Suppressor macrophage treated with lipopolysaccharide for 1 hour (primary cell): ENCODE results near the gene TXNRD1.
"Not testable (repeated sequence)": the region's sequence is repeated elsewhere in the genome, so short reads cannot be mapped to it uniquely, and the experiment has no call there.

Source experiments
- DNase-seq, 3 donors: peaks; one replicate each; pipeline ENCODE4 v3.0.0-alpha.2; 2020 to 2022

Gene TXNRD1

GRCh38 chr12:104306376-104306775 is 90.8 kb downstream of the TXNRD1 start:
- no peak for DNase-seq

DNA sequence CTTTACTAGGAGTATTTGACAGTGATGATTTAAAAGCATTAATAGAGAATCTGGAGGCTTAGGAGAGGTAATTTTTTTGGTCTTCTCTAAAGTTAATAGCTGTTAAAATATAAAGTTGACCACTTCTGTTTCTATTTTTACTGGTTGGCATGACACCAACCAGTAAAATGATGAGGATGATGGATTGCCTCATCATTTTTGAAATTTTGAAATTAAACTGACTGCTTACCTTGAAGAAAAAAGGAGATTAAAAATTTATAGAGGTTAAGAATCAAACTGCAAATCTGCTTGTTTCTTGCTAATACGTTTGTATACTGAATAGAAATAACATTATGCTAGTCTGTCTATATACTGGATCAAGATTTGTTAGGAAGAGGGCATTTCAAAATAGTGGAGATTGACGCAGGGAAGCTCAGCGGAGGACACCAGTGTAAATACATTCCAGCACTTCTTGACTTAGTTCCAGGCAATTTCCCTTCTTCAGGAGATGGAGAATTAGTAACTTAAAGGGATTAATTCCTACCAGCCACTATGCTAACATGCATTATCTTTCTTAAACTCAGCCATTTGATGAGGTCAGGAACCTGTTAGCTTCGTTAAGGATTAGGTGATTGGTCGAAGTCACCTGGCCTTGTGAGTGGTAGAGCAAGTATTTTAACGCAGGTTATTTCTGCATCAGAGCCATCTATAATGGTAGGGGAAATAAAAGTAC is 91.5 kb downstream of the TXNRD1 start:
- no peak for DNase-seq

DNA sequence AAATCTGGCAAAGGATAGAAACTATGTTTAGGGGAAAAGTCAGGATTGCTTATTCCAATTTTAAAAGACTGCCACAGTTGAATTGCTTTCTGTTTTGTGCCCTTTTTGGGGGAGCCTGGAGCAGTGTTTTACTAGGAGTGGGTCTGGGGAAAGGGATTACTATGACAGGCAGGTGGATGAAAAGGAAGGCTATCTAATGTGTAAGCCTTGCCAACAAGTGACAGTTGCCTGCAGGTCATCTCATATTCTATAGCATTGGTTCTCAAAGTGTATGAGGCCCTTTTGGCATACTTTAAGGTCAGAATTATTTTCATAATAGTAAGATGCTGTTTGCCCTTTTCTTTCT is 92.0 kb downstream of the TXNRD1 start:
- no peak for DNase-seq

DNA sequence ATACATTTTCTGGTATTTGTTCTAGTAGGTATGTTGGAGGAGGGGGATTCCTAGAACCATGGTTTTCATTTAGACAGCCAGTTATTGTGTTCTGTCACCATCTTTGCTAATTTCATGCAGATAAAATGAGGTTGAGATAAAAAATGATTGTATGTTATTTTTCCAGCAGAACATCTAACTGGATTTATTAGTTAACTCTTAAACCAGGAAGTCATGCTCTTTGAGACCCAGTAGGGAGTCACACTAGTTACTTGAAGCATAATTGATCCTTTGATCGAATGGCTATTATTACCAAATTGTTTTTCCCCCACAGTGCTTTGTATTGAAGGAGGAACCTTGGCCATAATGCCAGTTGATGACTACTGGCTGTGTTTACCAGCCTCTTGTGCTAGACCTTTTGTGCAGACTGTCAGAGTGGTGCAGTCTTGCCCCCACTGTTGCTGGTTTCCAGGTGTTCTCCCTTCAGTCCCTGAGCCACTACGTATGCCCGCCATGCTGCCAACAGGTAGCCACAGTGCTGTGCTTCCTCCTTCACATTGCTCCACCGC is 93.9 kb downstream of the TXNRD1 start:
- DNase-seq: no peak

DNA sequence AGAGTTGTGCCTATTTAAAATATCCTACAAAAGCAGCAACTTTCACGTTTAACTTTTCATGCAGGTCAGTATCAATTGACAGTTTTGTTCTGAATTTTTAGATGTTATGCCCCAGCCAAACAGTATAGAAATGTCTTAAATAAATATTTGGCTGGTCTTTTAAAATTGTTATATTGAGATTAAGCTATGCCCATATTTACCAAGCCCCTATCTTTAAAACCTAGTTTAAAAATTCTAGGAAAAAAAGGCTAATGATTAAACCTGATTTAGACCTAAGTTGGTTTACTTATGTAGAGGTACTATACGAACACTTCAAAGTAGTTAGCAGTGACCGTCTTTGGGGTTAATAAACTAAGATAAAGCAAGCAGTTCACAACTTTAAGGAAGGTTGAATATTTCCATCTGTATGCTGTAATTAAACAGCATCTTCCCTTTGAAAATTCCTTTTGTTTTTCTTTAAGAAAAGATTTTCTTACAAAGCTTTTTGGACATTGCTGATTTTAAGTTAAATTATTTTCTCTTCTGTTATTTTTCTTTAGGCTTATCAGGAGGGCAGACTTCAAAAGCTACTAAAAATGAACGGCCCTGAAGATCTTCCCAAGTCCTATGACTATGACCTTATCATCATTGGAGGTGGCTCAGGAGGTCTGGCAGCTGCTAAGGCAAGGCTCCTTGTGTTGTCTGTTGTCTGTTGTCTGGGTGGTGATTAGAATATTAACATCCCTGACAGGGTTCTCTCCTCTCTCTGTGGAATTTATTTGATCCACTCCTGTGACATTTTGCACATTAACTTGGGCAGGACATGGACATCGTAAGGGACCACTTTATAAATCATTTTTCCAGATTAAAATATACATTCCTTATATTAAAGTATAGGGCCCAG is 95.4 kb downstream of the TXNRD1 start:
- no peak for DNase-seq

GRCh38 chr12:104312202-104312601 is 96.6 kb downstream of the TXNRD1 start:
- no peak for DNase-seq

- DNase-seq: no peak
Measured at GRCh38 chr12:104312654-104313053, 97.1 kb downstream of the TXNRD1 start.

DNA sequence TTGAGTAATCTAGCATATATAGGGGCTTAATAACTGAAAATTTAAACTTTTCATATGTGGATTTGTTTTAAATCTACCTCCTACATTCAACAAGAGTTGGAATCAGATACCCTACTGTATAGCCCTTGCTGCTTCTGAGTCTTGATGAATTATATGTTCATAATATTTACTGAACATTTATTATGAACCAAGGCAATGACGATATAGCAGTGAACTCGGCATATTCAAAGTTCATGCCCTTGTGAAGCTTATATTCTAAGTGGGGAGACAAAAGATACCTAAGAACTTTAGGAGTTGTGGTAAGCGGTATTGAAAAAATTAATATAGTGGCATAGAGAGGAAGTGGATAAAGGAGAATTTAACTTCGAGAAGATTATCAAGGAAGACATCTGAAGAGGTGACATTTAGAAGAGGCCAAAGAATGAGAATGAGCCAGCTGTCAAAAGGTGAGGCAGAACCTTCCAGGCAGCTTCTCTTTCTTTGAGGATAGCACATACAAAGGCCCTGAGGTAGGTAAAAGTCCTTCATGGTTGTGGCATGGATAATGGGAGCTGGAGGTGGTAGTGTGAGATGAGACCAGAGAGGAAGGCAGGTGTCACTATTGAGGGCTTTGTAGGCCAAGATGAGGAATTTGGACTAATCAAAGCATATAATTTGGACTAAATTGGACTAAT is 98.1 kb downstream of the TXNRD1 start:
- no peak for DNase-seq

- DNase-seq: peak; percentile 41 to 74 (median 73)
Measured at GRCh38 chr12:104314242-104314614, 98.6 kb downstream of the TXNRD1 start.

DNA sequence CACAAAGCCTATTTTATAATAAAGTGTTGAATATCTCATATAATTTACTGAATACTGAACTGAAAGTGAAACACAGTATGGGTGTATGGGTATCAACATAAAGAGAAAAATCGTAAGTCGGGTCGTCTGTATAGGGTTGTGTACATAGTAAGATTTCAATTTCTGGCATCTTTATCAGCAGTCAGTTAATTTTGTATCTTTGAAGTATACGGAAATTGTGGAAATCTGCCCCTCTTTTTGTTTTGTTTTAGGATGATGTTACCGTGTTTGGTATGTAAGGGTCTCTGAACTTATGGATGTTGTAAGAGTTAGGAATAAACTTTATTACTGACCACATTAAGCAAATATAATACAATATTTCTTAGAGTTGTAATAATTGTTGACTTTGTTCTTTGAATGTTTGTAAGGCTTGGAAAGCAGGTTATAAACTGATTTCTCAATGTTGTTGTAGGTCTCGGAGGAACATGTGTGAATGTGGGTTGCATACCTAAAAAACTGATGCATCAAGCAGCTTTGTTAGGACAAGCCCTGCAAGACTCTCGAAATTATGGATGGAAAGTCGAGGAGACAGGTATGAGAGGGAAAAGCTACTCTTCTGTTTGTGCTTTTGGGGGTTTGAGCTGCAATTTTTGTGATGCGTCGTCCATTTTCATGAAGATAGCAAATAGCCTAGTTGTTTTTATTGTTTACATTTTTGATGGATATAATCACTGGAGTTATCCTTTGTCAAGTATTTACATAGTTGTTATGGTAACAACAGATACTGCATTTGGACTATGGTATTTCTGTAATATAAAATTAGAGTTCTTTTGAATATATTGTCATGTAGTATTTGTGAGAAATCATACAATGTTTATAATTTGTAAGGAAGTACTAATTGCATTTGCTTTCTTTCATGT is 100.0 kb downstream of the TXNRD1 start:
- DNase-seq: no peak

- no peak for DNase-seq
Measured at GRCh38 chr12:104316936-104317335, 101.4 kb downstream of the TXNRD1 start.

DNA sequence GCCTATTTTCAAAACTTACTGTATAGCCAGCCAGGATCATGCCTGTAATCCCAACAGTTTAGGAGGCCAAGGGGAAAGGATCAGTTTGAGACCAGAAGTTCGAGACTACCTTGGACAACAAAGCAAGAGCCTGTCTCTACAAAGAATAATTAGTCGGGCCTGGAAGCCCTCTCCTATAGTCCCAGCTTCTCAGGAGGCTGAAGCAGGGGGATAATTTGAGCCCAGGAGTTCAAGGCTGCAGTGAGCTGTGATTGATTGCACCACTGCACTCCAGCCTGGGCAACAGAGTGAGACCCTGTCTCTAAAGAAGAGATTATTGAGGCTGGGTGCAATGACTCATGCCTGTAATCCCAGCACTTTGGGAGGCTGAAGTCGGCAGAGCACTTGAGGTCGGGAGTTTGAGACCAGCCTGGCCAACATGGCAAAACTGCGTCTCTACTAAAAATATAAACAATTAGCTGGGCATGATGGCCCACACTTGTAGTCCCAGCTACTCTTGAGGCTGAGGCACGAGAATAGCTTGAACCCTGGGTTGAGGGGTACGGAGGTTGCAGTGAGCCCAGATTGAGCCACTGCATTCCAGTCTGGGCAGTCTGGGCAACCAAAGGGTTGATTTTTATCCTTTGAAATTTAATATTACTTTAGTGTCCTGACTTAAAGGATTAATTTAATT is 102.1 kb downstream of the TXNRD1 start:
- DNase-seq: no peak

GRCh38 chr12:104319028-104319427 is 103.4 kb downstream of the TXNRD1 start:
- DNase-seq: no peak

DNA sequence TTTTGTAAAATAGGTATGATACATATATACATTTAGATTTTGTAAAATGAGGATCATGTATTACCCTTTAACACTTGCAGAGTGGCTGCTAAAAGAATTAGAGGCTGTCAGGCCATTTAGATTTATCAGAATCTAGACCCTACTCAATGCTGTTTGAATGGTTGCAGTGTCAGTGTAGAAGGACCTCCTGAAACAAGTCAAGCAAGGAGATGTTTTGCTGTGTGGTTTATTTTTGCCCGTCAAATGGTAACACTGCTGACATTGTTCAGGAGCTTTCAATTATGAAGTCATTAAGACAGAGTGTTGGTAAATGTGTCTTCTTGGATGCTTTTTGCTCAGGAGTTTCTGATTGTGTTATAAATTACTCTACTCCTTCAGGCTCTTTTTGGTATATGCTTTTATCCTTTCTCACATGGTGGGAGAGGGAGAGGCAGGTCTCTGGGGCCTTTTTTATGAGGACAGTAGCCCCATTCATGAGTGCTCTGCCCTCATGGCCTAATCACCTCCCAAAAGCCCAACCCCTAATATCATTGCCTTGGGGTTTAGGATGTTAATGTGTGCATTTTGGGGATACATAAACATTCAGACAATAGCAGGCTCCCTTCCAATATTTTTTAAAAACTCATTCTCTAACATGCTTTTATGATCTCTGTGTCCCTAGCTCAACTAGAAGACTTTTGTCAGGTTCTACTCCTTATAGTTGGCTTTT is 104.5 kb downstream of the TXNRD1 start:
- DNase-seq: no peak

DNA sequence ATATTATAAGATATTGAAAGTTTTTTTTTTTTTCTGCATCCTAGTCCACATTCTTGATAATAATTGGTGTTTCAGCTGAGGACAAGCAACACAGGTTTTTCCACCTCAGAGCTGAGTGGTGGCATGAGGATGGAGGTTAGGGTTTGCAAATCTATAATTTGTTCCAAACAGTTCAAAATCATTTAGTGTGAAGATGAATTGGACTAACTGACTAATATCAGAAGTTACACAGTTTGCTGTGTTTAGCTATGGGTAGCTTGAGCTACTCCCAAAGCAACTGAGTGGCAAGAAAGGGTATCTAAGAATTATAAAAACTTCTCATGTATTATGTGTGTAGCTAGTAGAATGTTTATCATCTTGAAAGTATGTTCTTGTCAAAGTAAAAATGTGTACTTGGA is 105.0 kb downstream of the TXNRD1 start:
- DNase-seq: no peak

DNA sequence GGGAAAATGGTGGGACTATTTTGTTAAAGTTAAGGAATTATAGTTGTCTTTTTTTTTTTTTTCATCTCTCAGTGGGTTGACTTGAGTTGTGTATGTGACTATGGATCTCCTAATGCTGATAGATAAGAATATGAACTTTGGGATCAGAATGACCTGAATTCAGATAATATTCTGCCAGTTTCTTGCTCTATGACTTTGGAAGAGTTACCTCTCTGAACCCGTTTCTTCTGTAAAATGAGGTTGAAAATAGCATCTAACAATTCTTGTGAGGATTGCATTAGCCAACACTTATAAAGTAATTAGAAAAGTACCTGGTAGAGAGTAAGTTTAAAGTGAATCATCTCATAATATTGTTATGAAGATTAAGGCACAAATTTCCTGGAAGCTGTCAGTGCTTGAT is 106.4 kb downstream of the TXNRD1 start:
- DNase-seq: no peak

- not testable (repeated sequence) for DNase-seq
Measured at GRCh38 chr12:104322533-104322932, 107.0 kb downstream of the TXNRD1 start.

DNA sequence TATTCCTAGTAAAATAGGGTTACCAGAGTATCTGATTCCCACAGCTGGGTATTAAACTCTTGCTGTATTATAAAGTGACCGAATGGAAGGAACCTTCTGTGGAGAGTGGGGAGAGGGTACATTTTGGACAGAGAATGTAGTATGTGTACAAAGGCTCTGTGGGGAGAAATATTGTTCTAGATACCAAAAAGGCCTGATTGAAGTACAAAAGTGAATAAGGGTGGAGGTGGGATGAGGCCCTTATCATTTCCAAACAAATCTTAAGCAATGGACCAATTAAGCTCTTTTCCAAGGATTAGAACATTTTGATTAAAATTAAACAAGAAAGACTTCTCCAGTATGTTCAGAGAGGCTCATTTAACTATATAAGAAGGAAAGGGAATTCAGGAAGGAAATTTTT is 108.3 kb downstream of the TXNRD1 start:
- DNase-seq: no peak

DNA sequence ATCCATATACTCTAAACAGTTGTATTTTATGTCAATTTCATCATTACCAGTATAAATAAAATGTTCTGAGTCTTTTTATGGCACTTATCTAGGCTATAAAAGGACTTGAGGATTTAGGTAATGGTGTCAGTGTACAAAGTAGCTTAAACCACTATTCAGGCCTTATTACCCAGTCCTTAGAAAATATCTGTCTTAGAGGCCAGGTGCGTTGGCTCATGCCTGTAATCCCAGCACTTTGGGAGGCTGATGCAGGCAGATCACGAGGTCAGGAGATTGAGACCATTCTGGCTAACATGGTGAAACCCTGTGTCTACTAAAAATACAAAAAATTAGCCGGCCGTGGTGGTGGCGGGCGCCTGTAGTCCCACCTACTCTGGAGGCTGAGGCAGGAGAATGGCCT is 112.7 kb downstream of the TXNRD1 start:
- not testable (repeated sequence) for DNase-seq

GRCh38 chr12:104328790-104329189 is 113.2 kb downstream of the TXNRD1 start:
- no peak for DNase-seq
